ENCODE data around the gene BANP.
"Not testable (repeated sequence)": the region's sequence is repeated elsewhere in the genome, so short reads cannot be mapped to it uniquely, and the experiment has no call there.

Gene BANP

GRCh38 chr16:87950765-87951551 is at the start of gene BANP:
Gene BANP (plus strand): TSS chr16:87951434. CDS start chr16:87975116, 23,682 bp downstream.
- FAIRE-seq, result peak; percentile 74

- FAIRE-seq, result not testable (repeated sequence)
Observed at GRCh38 chr16:87904963-87905362, 46.3 kb upstream of the BANP start.

- not testable (repeated sequence) for FAIRE-seq
Observed at GRCh38 chr16:87905521-87905920, 45.7 kb upstream of the BANP start.

GRCh38 chr16:87908101-87908500 is 43.1 kb upstream of the BANP start:
- not testable (repeated sequence) for FAIRE-seq

GRCh38 chr16:87909203-87909935 is 41.9 kb upstream of the BANP start:
- not testable (repeated sequence) for FAIRE-seq

- not testable (repeated sequence) for FAIRE-seq
Observed at GRCh38 chr16:87911106-87911763, 40.0 kb upstream of the BANP start.

GRCh38 chr16:87912691-87913090 is 38.5 kb upstream of the BANP start:
- not testable (repeated sequence) for FAIRE-seq

GRCh38 chr16:87914021-87914725 is 37.1 kb upstream of the BANP start:
- FAIRE-seq, result not testable (repeated sequence)

- FAIRE-seq, result no peak
Observed at GRCh38 chr16:87914812-87915211, 36.4 kb upstream of the BANP start.

- no peak for FAIRE-seq
Observed at GRCh38 chr16:87917503-87917902, 33.7 kb upstream of the BANP start.

GRCh38 chr16:87918338-87918737 is 32.9 kb upstream of the BANP start:
- no peak for FAIRE-seq

GRCh38 chr16:87918866-87919680 is 32.2 kb upstream of the BANP start:
- FAIRE-seq, result no peak

GRCh38 chr16:87919681-87919994 is 31.6 kb upstream of the BANP start:
- FAIRE-seq, result no peak

- no peak for FAIRE-seq
Observed at GRCh38 chr16:87921236-87921773, 29.9 kb upstream of the BANP start.

GRCh38 chr16:87922250-87922871 is 28.9 kb upstream of the BANP start:
- no peak for FAIRE-seq

- no peak for FAIRE-seq
Observed at GRCh38 chr16:87924041-87924810, 27.0 kb upstream of the BANP start.

GRCh38 chr16:87924811-87925670 is 26.2 kb upstream of the BANP start:
- FAIRE-seq, result no peak

GRCh38 chr16:87926246-87927194 is 24.7 kb upstream of the BANP start:
- no peak for FAIRE-seq
